IPS-11a (cell line): ENCODE data around the gene LPP.

ENCODE experiments used
- H3K4me3 ChIP-seq: one replicate; pipeline ENCODE4 v1.5.1; 2013; ENCODE audit warnings: low read depth, low read length, control low read depth

LPP gene

GRCh38 chr3:188720215-188720614 is 566.3 kb downstream of the LPP start:
- no peak overlapping the region for H3K4me3 ChIP-seq

GRCh38 chr3:188720636-188721035 is 566.7 kb downstream of the LPP start:
- H3K4me3 ChIP-seq: no peak overlapping the region

- no peak overlapping the region for H3K4me3 ChIP-seq
Measured at GRCh38 chr3:188721312-188721711, 567.4 kb downstream of the LPP start.

GRCh38 chr3:188721990-188722389 is 568.0 kb downstream of the LPP start:
- no peak overlapping the region for H3K4me3 ChIP-seq

GRCh38 chr3:188722963-188723362 is 569.0 kb downstream of the LPP start:
- no peak overlapping the region for H3K4me3 ChIP-seq

- no peak overlapping the region for H3K4me3 ChIP-seq
Measured at GRCh38 chr3:188727052-188727451, 573.1 kb downstream of the LPP start.

GRCh38 chr3:188728371-188728896 is 574.5 kb downstream of the LPP start:
- no peak overlapping the region for H3K4me3 ChIP-seq

- H3K4me3 ChIP-seq: no peak overlapping the region
Measured at GRCh38 chr3:188729422-188729821, 575.5 kb downstream of the LPP start.

- no peak overlapping the region for H3K4me3 ChIP-seq
Measured at GRCh38 chr3:188734395-188734794, 580.4 kb downstream of the LPP start.

GRCh38 chr3:188739511-188739910 is 585.6 kb downstream of the LPP start:
- no peak overlapping the region for H3K4me3 ChIP-seq

- no peak overlapping the region for H3K4me3 ChIP-seq
Measured at GRCh38 chr3:188740010-188740409, 586.1 kb downstream of the LPP start.

- H3K4me3 ChIP-seq: no peak overlapping the region
Measured at GRCh38 chr3:188742755-188743550, 589.0 kb downstream of the LPP start.

- H3K4me3 ChIP-seq: no peak overlapping the region
Measured at GRCh38 chr3:188744166-188744565, 590.2 kb downstream of the LPP start.

GRCh38 chr3:188745031-188745430 is 591.1 kb downstream of the LPP start:
- H3K4me3 ChIP-seq: no peak overlapping the region

GRCh38 chr3:188746291-188746783 is 592.4 kb downstream of the LPP start:
- H3K4me3 ChIP-seq: no peak overlapping the region

- H3K4me3 ChIP-seq: no peak overlapping the region
Measured at GRCh38 chr3:188747489-188747888, 593.5 kb downstream of the LPP start.

GRCh38 chr3:188749010-188749617 is 595.2 kb downstream of the LPP start:
- H3K4me3 ChIP-seq: no peak overlapping the region

- no peak overlapping the region for H3K4me3 ChIP-seq
Measured at GRCh38 chr3:188749830-188750229, 595.9 kb downstream of the LPP start.

GRCh38 chr3:188750617-188751016 is 596.7 kb downstream of the LPP start:
- no peak overlapping the region for H3K4me3 ChIP-seq

GRCh38 chr3:188752850-188753249 is 598.9 kb downstream of the LPP start:
- H3K4me3 ChIP-seq: no peak overlapping the region

GRCh38 chr3:188754267-188754666 is 600.3 kb downstream of the LPP start:
- H3K4me3 ChIP-seq: no peak overlapping the region

GRCh38 chr3:188756241-188756640 is 602.3 kb downstream of the LPP start:
- H3K4me3 ChIP-seq: no peak overlapping the region
